Endothelial cell of umbilical vein (primary cell): ENCODE results near the gene CD320. TPM values are rescaled to one million over a fixed set of nuclear protein-coding genes. Genes with fewer than 3 reads are reported as not detected.

Source experiments
- BruUV-seq: library from RNA; stranded (reverse); fragments of 400-500 nt; replicated peaks from 2 replicates; lab custom pipeline; 2021; lab: Mats Ljungman, UMichigan
- CTCF ChIA-PET: fragments of 300-600, 350-600 bp; sonication (Branson Sonifier 250); formaldehyde crosslinking; loops from one replicate; lab custom pipeline; 2021; ENCODE audit warnings: antibody characterized with exemption, inconsistent platforms; lab: Charles Lee
- POLR2A ChIA-PET: fragments of 300-600, 350-600 bp; sonication (Branson Sonifier 250); formaldehyde crosslinking; loops from one replicate; lab custom pipeline; 2021; ENCODE audit warnings: antibody characterized with exemption, inconsistent platforms; lab: Charles Lee
- DNase-seq: peaks from one replicate; pipeline ENCODE4 v3.0.0-alpha.2; 2011; ENCODE audit warnings: low read depth, low spot score
- FAIRE-seq: peaks from 2 replicates; lab custom pipeline; 2011; peaks lifted over from hg19 to GRCh38; lab: Jason Lieb, UNC
- H2AFZ ChIP-seq: 2 replicates; pipeline ENCODE4 v1.6.0; 2012; ENCODE audit warnings: low read depth, low read length, control low read depth, inconsistent platforms
- H3K27ac ChIP-seq: 2 replicates; pipeline ENCODE4 v1.5.1; 2011; ENCODE audit warnings: low read depth, mild to moderate bottlenecking, control low read depth, low read length, moderate library complexity; ENCODE audit not compliant: insufficient read depth
- H3K27me3 ChIP-seq, 2 experiments: 2 replicates each; pipeline versions ENCODE4 v1.6.0 to v1.6.1; 2011; ENCODE audit warnings: low read length in 2 of 2, mixed read lengths in 1 of 2; ENCODE audit not compliant: control insufficient read depth in 2 of 2, insufficient read depth in 2 of 2
- H3K36me3 ChIP-seq, 2 experiments: 2 replicates in 1 of 2; 3 replicates in 1 of 2; pipeline ENCODE4 v1.5.1; 2011; ENCODE audit warnings: low read length in 2 of 2, mild to moderate bottlenecking in 1 of 2, moderate library complexity in 1 of 2; ENCODE audit not compliant: control insufficient read depth in 2 of 2, insufficient read depth in 2 of 2; ENCODE audit errors: extremely low read depth in 1 of 2
- H3K4me1 ChIP-seq: 3 replicates; pipeline ENCODE4 v1.5.1; 2011; ENCODE audit warnings: mild to moderate bottlenecking, low read length; ENCODE audit not compliant: control insufficient read depth, insufficient read depth; ENCODE audit errors: extremely low read depth
- H3K4me2 ChIP-seq: 2 replicates; pipeline ENCODE4 v1.6.1; 2011; ENCODE audit warnings: low read length, control low read depth, mixed read lengths; ENCODE audit not compliant: insufficient read depth
- H3K4me3 ChIP-seq, 3 experiments: fragments of 200-600 bp in 1 of 3; sonication (generic), shearing (Covaris generic) in 1 of 3; replicated peaks in 1 of 3; 2 replicates each; pipeline ENCODE4 v1.5.1; 2011 to 2016; ENCODE audit warnings: control low read depth in 3 of 3, low read length in 3 of 3, mild to moderate bottlenecking in 2 of 3, inconsistent platforms in 1 of 3, low read depth in 1 of 3, moderate library complexity in 1 of 3; ENCODE audit not compliant: insufficient read depth in 1 of 3
- H3K79me2 ChIP-seq: 2 replicates; pipeline ENCODE4 v1.6.0; 2012; ENCODE audit warnings: low read length, inconsistent platforms; ENCODE audit not compliant: control insufficient read depth, insufficient read depth
- H3K9ac ChIP-seq: replicated peaks from 2 replicates; pipeline ENCODE3; 2011; ENCODE audit warnings: low read length, control low read depth; ENCODE audit not compliant: insufficient read depth; ENCODE audit errors: extremely low read depth
- H3K9me1 ChIP-seq: replicated peaks from 3 replicates; pipeline ENCODE4 v1.6.0; 2011; ENCODE audit warnings: mild to moderate bottlenecking, low read length; ENCODE audit not compliant: control insufficient read depth, insufficient read depth; ENCODE audit errors: extremely low read depth
- H3K9me3 ChIP-seq: replicated peaks from 2 replicates; pipeline ENCODE4 v1.5.1; 2012; ENCODE audit warnings: low read length, inconsistent platforms; ENCODE audit not compliant: control insufficient read depth, insufficient read depth
- H4K20me1 ChIP-seq: replicated peaks from 2 replicates; pipeline ENCODE3; 2011; ENCODE audit warnings: mild to moderate bottlenecking, low read length; ENCODE audit not compliant: control insufficient read depth, insufficient read depth; ENCODE audit errors: extremely low read depth
- EZH2 ChIP-seq: IDR thresholded peaks from 2 replicates; pipeline ENCODE4 v1.6.1; 2012; ENCODE audit warnings: borderline replicate concordance, low read depth, mild to moderate bottlenecking, moderate library complexity, low read length, inconsistent platforms; ENCODE audit not compliant: severe bottlenecking
- FOS ChIP-seq: IDR thresholded peaks from 2 replicates; pipeline ENCODE4 v1.6.1; 2011; ENCODE audit warnings: mild to moderate bottlenecking, low read length, moderate library complexity, borderline replicate concordance; ENCODE audit not compliant: insufficient read depth
- GATA2 ChIP-seq: IDR thresholded peaks from 2 replicates; pipeline ENCODE4 v1.7.0; 2011; ENCODE audit warnings: low read depth, mild to moderate bottlenecking, moderate library complexity, mixed read lengths, low read length; ENCODE audit not compliant: insufficient read length, insufficient read depth
- JUN ChIP-seq: IDR thresholded peaks from 2 replicates; pipeline ENCODE4 v1.6.1; 2011; ENCODE audit warnings: borderline replicate concordance, low read depth; ENCODE audit not compliant: insufficient read length, insufficient read depth
- MAX ChIP-seq: IDR thresholded peaks from 2 replicates; pipeline ENCODE4 v1.6.1; 2011; ENCODE audit not compliant: insufficient read depth, insufficient read length
- MYC ChIP-seq: IDR thresholded peaks from one replicate; pipeline ENCODE4 v1.6.1; 2011; ENCODE audit warnings: mild to moderate bottlenecking, low read depth, low read length
- POLR2A ChIP-seq: IDR thresholded peaks from 2 replicates; pipeline ENCODE4 v1.6.1; 2012; ENCODE audit warnings: low read depth, mild to moderate bottlenecking, control low read depth, low read length
- POLR2AphosphoS5 ChIP-seq: IDR thresholded peaks from 2 replicates; pipeline ENCODE4 v1.6.1; 2012; ENCODE audit warnings: low read depth, mild to moderate bottlenecking, control low read depth, low read length, moderate library complexity; ENCODE audit not compliant: insufficient read depth
- dilution Hi-C: fragments of 300-500 bp; cut with MboI; formaldehyde crosslinking; loops from one replicate; pipeline ENCODE4 v1.15.0; 2019; ENCODE audit warnings: low sequenced_read_pairs; ENCODE audit not compliant: extremely low pct_ligation_motif_present
- intact Hi-C: fragments of 100-400 bp; cut with micrococcal nuclease; formaldehyde crosslinking; loops from one replicate; pipeline ENCODE4 v1.10.0; 2022
- polyA plus RNA-seq, 4 experiments: library from polyadenylated mRNA; depleted of rRNA in 3 of 4; stranded (reverse) in 3 of 4; unstranded in 1 of 4; fragments of >200 nt; gene quantifications; 2 replicates each; pipeline versions ENCODE4 v1.2.1 to v1.2.3, GENCODE V29; 2011 to 2012; ENCODE audit warnings: missing spikeins in 1 of 4
- total RNA-seq: library from RNA; stranded (reverse); gene quantifications from 2 replicates; pipeline ENCODE4 v1.2.3, GENCODE V29; 2021
- TF ChIP-seq, protein P1 (sequence below), 2 donors: IDR thresholded peaks; 1 replicate in 1 of 2; 2 replicates in 1 of 2; pipeline ENCODE4 v1.5.1; 2011; ENCODE audit warnings: low read length in 2 of 2, mild to moderate bottlenecking in 2 of 2, moderate library complexity in 2 of 2, control low read depth in 1 of 2, inconsistent platforms in 1 of 2, low read depth in 1 of 2; ENCODE audit not compliant: insufficient read depth in 1 of 2; ENCODE audit errors: extremely low read depth in 1 of 2

The CD320 gene
- total and polyA plus RNA-seq, 2 donors (not counting 3 experiments of a cell fraction or from before 2014, with no cell fraction given), result 84.9 to 190 TPM

GRCh38 chr19:8331263-8331845, 23.2 kb upstream of the CD320 start:
- ChIA-PET POLR2A (no interaction called here), CTCF (interaction anchor here (1.6 kb wide), 1 partner anchor 16 kb away, joined by 4 read pairs; no protein-coding TSS in a partner anchor)
- TF ChIP-seq POLR2A (no peak), POLR2AphosphoS5 (no peak), MAX (no peak), MYC (no peak), JUN (no peak), FOS (no peak), EZH2 (no peak), GATA2 (no peak)
- TF ChIP-seq, protein P1, sequence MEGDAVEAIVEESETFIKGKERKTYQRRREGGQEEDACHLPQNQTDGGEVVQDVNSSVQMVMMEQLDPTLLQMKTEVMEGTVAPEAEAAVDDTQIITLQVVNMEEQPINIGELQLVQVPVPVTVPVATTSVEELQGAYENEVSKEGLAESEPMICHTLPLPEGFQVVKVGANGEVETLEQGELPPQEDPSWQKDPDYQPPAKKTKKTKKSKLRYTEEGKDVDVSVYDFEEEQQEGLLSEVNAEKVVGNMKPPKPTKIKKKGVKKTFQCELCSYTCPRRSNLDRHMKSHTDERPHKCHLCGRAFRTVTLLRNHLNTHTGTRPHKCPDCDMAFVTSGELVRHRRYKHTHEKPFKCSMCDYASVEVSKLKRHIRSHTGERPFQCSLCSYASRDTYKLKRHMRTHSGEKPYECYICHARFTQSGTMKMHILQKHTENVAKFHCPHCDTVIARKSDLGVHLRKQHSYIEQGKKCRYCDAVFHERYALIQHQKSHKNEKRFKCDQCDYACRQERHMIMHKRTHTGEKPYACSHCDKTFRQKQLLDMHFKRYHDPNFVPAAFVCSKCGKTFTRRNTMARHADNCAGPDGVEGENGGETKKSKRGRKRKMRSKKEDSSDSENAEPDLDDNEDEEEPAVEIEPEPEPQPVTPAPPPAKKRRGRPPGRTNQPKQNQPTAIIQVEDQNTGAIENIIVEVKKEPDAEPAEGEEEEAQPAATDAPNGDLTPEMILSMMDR (IDR thresholded peaks at IDR 0.05; ENCODE audit: extremely low read depth in 1 of 2, insufficient read depth in 1 of 2, low read depth in 1 of 2, low read length in 2 of 2), result no peak
- FAIRE-seq (no peak), DNase-seq (no peak)
- dilution Hi-C loops (no loop called here), intact Hi-C loops (no loop called here)
- Histone ChIP-seq H3K4me2 (no peak overlapping the region), H3K9ac (no peak overlapping the region), H3K9me3 (no peaks in the 10 kb centered on the region), H3K79me2 (no peaks in the 10 kb centered on the region), H3K27ac (no peak overlapping the region), H2AFZ (no peak overlapping the region), H3K4me3 (no peak overlapping the region), H4K20me1 (no peaks in the 10 kb centered on the region), H3K9me1 (no peaks in the 10 kb centered on the region), H3K4me1 (peaks cover 5% of the 10 kb centered on the region), H3K36me3 (peaks cover 3 to 20% of the 10 kb centered on the region in 2 experiments), H3K27me3 (no peaks in the 10 kb centered on the region)
- BruUV-seq, result no TSS peak
